Neural progenitor cell (in vitro differentiated cells): ENCODE data around the gene PLEKHA5.

Experiments used
- EZH2 ChIP-seq: fragments of 200-600 bp; sonication (generic); IDR thresholded peaks from 2 replicates; pipeline ENCODE4 v1.6.1; 2017; ENCODE audit warnings: antibody characterized with exemption, mild to moderate bottlenecking, moderate library complexity
- TF ChIP-seq, protein P1 (sequence below): fragments of 200-600 bp; sonication (generic); IDR thresholded peaks from 2 replicates; pipeline ENCODE4 v1.5.1; 2017; ENCODE audit warnings: antibody characterized with exemption, mild to moderate bottlenecking

DNA sequence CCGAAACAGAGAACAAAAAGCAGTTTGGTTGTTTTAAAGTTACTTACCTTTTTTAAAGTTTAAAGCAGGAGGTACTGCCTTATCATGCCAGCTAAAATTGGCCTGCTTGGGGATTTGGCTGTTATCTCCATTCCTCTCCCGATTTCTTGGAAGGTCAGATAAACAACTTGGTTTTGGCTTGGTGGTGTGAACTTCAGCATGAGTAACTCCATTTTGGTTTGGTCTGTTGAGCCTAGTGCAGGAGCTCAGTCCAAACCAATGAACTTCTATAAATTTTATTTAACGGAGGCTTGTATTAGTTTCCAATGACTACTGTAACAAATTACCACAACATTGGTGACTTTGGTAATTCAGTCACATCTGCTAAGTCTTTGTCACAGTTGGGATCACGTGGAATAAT is 82.3 kb downstream of the PLEKHA5 start:
- TF ChIP-seq EZH2 = no peak
- TF ChIP-seq, protein P1, sequence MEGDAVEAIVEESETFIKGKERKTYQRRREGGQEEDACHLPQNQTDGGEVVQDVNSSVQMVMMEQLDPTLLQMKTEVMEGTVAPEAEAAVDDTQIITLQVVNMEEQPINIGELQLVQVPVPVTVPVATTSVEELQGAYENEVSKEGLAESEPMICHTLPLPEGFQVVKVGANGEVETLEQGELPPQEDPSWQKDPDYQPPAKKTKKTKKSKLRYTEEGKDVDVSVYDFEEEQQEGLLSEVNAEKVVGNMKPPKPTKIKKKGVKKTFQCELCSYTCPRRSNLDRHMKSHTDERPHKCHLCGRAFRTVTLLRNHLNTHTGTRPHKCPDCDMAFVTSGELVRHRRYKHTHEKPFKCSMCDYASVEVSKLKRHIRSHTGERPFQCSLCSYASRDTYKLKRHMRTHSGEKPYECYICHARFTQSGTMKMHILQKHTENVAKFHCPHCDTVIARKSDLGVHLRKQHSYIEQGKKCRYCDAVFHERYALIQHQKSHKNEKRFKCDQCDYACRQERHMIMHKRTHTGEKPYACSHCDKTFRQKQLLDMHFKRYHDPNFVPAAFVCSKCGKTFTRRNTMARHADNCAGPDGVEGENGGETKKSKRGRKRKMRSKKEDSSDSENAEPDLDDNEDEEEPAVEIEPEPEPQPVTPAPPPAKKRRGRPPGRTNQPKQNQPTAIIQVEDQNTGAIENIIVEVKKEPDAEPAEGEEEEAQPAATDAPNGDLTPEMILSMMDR = no peak
